ENCODE measurements around the gene IBTK. TPM values are rescaled to one million over a fixed set of nuclear protein-coding genes. Genes with fewer than 3 reads are reported as not detected.
A peak's percentile ranks its signal among the peaks of the same experiment; 100 is the strongest.
"Not testable (repeated sequence)": the region's sequence is repeated elsewhere in the genome, so short reads cannot be mapped to it uniquely, and the experiment has no call there.

Gene IBTK
- total RNA-seq, 1 donor: 22.0 TPM

DNA sequence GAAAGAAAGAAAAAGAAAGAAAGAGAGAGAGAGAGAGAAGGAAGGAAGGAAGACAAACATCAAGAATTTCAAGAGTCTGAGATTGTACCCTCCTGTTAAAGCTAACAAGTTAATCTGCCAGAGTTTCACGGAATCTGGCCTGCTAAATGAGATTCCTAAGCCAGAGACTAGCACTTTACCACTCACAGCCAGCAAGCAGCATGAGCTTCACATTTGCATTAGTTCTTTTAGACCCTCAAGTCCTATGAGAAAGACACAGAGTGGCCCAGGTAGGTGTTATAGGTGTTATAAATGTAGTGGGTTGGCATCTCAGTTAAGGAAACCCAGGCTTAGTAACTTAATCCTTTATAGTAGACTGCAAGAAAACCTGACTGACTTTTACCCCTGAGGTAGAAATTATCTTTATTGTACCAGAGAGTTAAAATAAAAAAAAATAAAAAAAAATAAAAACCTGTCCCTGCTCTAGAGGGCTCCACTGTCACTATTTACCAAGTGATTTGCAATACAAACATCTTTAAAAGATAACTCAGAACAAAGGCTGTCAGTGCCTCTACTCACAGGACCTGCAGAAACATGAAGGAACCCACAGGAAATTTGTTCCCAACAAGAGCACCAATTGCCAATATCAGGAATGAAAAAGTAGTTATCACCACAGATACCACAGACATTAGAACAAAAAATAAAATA, 9.7 kb upstream of the IBTK start:
- Histone ChIP-seq H3K27me3 (ENCODE audit: insufficient read depth, low read length) (no peaks in the 10 kb centered on the region), H3K4me1 (ENCODE audit: insufficient read depth, low read length) (peaks cover 17% of the 10 kb centered on the region), H3K4me3 (ENCODE audit: low read length) (no peak overlapping the region), H3K9me3 (ENCODE audit: low read depth, low read length) (no peaks in the 10 kb centered on the region)

DNA sequence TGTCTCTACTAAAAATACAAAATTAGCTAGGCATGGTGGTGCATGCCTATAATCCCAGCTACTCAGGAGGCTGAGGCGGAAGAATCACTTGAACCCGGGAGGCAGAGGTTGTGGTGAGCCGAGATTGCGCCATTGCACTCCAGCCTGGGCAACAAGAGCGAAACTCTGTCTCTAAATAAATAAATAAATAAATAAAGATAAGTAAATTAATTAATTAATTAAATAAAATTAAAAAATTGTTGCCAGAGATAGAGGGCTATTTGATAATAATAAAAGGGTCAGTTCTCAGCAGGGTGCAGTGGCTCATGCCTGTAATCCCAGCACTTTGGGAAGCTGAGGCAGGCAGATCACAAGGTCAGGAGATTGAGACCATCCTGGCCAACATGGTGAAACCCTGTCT, 7.2 kb upstream of the IBTK start:
- H3K4me1 ChIP-seq (ENCODE audit: insufficient read depth, low read length); H3K9me3 ChIP-seq (ENCODE audit: low read depth, low read length); H3K4me3 ChIP-seq (ENCODE audit: low read length); H3K27me3 ChIP-seq (ENCODE audit: insufficient read depth, low read length): not testable (repeated sequence)

DNA sequence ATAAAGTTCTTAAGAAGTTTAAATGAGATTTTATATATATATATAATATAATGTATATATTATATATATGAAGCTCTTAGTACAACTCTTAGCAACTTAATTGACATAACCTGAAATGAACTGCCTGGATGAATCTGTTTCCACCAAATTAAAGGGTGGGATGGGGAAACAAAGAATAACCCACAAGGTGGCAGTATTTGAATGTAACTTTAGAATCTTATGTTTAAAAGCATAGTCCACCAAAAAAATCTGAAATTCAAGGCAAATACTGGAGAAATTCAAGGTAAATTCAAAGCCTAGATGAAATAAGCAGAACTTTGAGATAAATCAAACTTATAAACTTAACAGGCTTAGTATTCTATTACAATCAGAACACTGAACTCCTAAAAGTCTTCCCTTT, 4.4 kb upstream of the IBTK start:
- Histone ChIP-seq H3K27me3 (ENCODE audit: insufficient read depth, low read length) (no peaks in the 10 kb centered on the region), H3K4me1 (ENCODE audit: insufficient read depth, low read length) (peaks cover 9% of the 10 kb centered on the region), H3K9me3 (ENCODE audit: low read depth, low read length) (no peaks in the 10 kb centered on the region), H3K4me3 (ENCODE audit: low read length) (no peak overlapping the region)

DNA sequence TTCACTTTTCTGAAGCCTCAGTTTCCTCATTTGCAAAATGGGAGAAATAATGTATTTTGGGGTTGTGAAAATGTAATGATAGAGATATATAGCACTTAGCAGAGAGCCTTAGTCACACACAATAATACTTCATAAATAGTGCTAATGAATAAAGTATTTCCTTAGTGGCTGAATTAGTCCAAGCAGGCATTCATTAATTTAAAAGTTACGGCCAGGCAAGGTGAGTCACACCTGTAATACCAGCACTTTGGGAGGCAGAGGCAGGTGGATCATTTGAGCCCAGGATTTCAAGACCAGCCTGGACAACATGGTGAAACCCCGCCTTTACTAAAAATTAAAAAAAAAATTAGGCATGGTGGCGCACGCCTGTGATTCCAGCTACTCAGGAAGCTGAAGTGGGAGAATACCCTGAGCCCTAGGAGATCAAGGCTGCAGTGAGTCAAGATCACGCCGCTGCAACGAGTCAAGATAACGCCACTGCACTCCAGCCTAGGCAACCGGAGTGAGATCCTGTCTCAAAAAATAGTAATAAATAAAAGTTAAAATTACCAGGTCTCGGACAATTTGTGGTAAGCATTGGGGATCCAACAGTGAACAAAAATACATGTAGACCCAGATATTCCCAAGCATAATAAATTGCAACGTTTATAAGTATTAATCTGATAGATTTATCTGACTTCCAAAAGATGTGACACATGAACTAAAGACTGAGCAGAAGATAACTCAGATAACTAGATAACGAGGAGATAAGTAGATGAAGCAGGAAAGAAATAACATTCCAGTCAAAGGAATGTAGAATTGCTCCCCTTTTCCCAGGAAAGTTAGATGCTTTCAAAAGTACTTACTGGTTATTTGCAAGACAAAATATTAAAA, 2.1 kb upstream of the IBTK start:
- no peaks in the 10 kb centered on the region for H3K27me3 ChIP-seq (ENCODE audit: insufficient read depth, low read length)
- H3K9me3 ChIP-seq (ENCODE audit: low read depth, low read length): no peaks in the 10 kb centered on the region
- peaks cover 24% of the 10 kb centered on the region for H3K4me1 ChIP-seq (ENCODE audit: insufficient read depth, low read length)
- H3K4me3 ChIP-seq (ENCODE audit: low read length): no peak overlapping the region

DNA sequence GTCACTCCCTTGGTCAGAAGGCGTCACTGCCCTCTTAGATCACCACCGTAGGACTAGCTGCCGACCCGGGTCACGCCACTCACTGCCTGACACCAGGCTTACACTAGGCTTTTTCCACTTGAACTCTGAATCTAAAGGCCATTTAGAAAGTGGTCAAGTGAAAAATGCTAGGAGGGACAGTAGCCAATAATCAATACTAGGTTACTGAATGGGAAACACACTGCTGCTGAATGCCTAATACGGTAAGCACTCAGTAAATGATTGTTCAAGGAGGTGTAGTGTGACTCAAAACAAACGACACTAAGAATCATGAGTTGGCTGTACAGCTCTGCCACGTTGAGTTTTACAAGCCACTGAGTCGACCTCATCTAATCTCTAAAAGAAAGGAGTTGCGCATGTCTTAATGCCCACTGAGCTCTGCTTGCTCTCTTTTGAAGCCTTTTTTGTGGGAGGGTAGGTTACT, 760 bp upstream of the IBTK start:
- Histone ChIP-seq H3K9me3 (ENCODE audit: low read depth, low read length) (no peaks in the 10 kb centered on the region), H3K27me3 (ENCODE audit: insufficient read depth, low read length) (no peaks in the 10 kb centered on the region), H3K4me1 (ENCODE audit: insufficient read depth, low read length) (peaks cover 24% of the 10 kb centered on the region), H3K4me3 (ENCODE audit: low read length) (peak overlapping the region; percentile 81)

DNA sequence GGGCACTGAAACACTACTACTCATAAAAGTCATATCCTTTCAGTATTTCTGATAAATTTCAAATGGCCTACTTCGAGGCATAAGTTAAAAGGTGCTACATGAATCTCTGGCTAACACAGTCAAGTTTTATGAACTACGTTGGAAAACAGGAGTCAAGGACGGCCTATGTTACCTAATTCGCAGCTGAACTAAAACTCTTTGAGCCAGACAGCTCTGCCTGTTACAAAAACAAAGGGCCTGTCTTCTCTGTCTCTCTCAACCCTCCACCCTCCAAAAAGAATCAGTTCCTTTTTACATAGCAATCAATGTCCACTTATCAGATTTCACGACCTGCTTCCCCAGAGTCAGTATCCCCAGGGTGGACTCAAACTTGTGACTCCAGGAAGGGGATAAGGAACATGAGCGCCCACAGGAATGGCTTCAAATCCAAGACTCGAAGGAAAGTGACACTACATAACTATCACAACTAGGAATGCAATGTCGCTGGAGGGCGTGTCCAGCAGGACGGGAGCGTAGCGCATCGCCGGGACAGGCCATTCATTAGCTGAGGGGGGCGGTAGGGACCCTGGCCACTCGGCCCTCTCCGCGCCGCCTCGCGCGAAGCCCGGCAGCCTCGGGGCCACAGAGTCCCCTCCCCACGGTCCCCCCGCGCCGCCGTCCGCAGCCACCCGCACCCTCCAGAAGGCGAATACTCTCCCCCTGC, 591 bp downstream of the IBTK start:
- no peaks in the 10 kb centered on the region for H3K9me3 ChIP-seq (ENCODE audit: low read depth, low read length)
- H3K4me1 ChIP-seq (ENCODE audit: insufficient read depth, low read length): peaks cover 24% of the 10 kb centered on the region
- H3K4me3 ChIP-seq (ENCODE audit: low read length): peak overlapping the region; percentile 81
- no peaks in the 10 kb centered on the region for H3K27me3 ChIP-seq (ENCODE audit: insufficient read depth, low read length)

DNA sequence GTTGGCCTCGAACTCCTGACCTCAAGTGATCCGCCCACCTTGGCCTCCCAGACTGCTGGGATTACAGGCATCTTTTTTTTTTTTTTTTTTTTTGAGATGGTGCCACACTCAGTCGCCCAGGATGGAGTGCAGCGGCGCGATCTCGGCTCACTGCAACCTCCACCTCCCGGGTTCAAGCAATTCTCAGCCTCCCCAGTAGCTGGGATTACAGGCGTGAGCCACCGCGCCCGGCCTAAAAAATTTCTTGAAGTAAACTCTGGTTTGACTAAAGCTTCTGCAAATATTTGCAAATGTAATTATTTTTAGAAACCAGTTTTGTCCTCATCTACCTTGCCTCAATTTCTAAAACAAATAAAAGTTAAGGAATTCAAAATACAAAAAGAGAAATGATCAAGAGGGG, 1.2 kb downstream of the IBTK start:
- Histone ChIP-seq H3K9me3 (ENCODE audit: low read depth, low read length) (no peaks in the 10 kb centered on the region), H3K4me1 (ENCODE audit: insufficient read depth, low read length) (peaks cover 24% of the 10 kb centered on the region), H3K4me3 (ENCODE audit: low read length) (no peak overlapping the region), H3K27me3 (ENCODE audit: insufficient read depth, low read length) (no peaks in the 10 kb centered on the region)

DNA sequence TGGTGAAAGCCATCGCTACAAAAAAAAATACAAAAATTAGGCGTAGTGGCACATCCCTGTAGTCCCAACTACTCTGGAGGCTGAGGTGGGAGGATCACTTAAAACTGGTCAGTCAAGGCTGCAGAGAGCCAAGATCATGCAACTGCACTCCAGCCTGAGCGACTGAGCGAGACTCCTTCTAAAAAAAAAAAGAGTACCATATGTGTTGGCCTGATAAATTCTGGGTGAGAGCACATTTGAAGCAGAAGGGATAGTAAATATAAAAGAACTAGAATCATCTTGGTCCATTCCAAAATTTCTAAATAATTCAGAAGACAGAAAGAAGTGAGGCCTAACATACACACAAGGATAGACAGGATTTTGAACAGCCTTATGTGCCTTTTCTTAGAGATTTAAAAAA, 2.2 kb downstream of the IBTK start:
- Histone ChIP-seq H3K27me3 (ENCODE audit: insufficient read depth, low read length) (no peaks in the 10 kb centered on the region), H3K4me1 (ENCODE audit: insufficient read depth, low read length) (peaks cover 24% of the 10 kb centered on the region), H3K9me3 (ENCODE audit: low read depth, low read length) (no peaks in the 10 kb centered on the region), H3K4me3 (ENCODE audit: low read length) (no peak overlapping the region)

DNA sequence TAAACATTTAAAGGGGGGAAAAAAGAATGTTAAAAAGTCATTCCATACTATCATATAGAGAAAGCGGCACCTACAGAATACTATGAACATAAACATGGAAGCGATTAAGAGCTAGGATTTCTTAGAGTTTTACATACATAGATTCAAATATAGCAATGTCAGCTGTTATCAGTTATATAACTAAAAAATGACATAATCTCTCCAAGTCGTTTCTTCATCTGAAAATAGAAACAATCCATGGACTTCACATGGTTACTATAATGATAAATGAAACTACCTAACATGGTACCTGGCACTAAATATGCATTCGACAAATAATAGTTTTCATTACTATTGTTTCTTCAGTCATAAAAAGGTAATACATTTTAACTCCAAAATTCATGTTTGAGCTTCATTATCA, 3.7 kb downstream of the IBTK start:
- Histone ChIP-seq H3K27me3 (ENCODE audit: insufficient read depth, low read length) (no peaks in the 10 kb centered on the region), H3K4me3 (ENCODE audit: low read length) (no peak overlapping the region), H3K9me3 (ENCODE audit: low read depth, low read length) (no peaks in the 10 kb centered on the region), H3K4me1 (ENCODE audit: insufficient read depth, low read length) (peaks cover 24% of the 10 kb centered on the region)

DNA sequence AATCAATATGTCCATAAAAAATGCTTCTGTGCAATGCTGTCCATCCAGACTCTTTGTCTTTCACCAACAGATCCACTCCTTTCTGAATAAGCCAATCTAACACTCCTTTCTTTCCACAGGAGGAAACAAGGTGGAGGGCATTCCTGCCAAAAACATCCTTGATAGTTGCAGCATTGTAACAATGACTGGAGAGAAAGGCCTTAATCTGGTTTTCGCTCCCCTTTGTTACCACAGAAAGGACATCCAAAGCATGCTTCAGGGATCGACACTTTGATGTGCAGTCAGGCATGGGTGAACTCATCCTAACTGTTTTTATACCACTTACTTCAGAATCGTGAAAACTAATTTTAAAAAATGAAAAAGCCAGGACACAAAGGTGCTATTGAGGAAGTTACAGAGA, 7.4 kb downstream of the IBTK start:
- H3K4me3 ChIP-seq (ENCODE audit: low read length): no peak overlapping the region
- no peaks in the 10 kb centered on the region for H3K27me3 ChIP-seq (ENCODE audit: insufficient read depth, low read length)
- H3K9me3 ChIP-seq (ENCODE audit: low read depth, low read length): no peaks in the 10 kb centered on the region
- H3K4me1 ChIP-seq (ENCODE audit: insufficient read depth, low read length): peaks cover 2% of the 10 kb centered on the region

DNA sequence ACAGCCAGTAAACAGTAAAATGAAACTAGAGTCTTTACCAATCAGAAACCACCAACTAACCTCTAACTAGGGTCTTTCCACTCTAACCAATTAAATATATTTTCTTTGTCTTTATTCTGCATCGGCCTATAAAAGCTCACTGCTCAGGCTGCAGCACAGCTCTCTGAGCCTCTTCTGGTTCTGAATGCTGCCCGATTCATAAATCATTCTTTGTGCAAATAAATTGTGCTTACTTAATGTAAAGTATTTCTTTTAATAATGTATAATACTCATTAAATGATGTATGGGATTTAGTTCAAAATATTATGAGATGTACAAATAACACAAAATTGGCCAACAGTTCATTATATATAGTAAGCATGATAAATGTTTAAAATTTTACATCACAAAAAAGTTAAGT, 7.9 kb downstream of the IBTK start:
- Histone ChIP-seq H3K4me1 (ENCODE audit: insufficient read depth, low read length) (no peaks in the 10 kb centered on the region), H3K27me3 (ENCODE audit: insufficient read depth, low read length) (no peaks in the 10 kb centered on the region), H3K9me3 (ENCODE audit: low read depth, low read length) (no peaks in the 10 kb centered on the region), H3K4me3 (ENCODE audit: low read length) (no peak overlapping the region)

DNA sequence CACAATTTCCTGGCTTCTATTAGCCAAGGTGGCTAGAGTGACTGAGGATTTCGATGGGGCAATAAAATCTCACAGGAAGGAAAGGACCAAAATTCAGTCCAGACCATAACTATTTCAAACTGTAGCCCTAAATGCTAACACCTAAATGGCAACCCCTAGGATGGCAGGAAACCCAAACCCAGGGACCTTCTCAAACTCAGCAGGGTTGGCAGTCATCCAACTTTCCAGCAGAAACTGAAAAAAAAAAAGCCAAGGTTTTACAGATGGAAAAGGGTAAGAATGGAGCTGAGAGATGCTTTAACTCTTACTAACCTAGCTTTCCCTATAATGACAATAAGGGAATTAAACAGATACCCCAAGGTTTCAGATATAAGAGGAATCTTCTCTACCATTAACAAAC, 10.5 kb downstream of the IBTK start:
- Histone ChIP-seq H3K9me3 (ENCODE audit: low read depth, low read length) (no peaks in the 10 kb centered on the region), H3K27me3 (ENCODE audit: insufficient read depth, low read length) (no peaks in the 10 kb centered on the region), H3K4me1 (ENCODE audit: insufficient read depth, low read length) (no peaks in the 10 kb centered on the region), H3K4me3 (ENCODE audit: low read length) (no peak overlapping the region)

DNA sequence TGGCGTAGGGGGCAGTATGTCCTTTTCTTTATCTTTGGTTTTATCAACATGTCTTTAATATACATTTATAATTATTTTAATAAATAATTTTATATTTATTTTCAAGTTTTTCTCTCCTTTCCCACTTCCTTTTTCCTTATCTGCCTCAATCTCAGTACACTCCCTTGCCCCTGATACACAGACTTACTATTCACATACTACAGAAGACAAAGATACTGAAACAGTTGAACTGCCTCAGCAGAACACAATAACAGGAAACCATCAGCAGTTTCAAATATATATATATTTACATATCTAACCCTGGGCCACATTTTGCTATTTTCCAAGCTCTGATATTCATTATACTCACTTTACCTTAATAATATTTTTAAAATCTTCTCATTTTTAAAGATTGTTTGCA, 19.8 kb downstream of the IBTK start:
- Histone ChIP-seq H3K4me1 (ENCODE audit: insufficient read depth, low read length) (no peaks in the 10 kb centered on the region), H3K27me3 (ENCODE audit: insufficient read depth, low read length) (no peaks in the 10 kb centered on the region), H3K4me3 (ENCODE audit: low read length) (no peak overlapping the region), H3K9me3 (ENCODE audit: low read depth, low read length) (no peaks in the 10 kb centered on the region)

DNA sequence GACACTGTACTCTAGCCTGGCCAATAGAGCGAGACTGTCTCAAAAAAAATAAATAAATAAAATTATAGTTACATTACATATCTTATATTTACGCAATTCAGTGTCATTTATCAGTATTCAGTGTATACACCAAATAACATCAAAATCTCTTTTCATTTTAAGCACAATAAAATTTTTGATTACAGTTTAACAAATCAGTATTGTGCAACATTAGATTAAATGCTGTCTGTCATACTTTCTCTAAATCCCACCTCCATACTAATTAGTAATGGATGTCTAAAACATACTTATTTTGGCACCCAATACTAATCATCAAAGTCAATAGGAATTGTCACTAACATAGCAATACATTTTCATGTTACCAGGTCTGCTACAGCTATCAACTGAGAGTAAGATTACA, 27.4 kb downstream of the IBTK start:
- Histone ChIP-seq H3K4me3 (ENCODE audit: low read length) (no peak overlapping the region), H3K9me3 (ENCODE audit: low read depth, low read length) (no peaks in the 10 kb centered on the region), H3K4me1 (ENCODE audit: insufficient read depth, low read length) (no peaks in the 10 kb centered on the region), H3K27me3 (ENCODE audit: insufficient read depth, low read length) (no peaks in the 10 kb centered on the region)

DNA sequence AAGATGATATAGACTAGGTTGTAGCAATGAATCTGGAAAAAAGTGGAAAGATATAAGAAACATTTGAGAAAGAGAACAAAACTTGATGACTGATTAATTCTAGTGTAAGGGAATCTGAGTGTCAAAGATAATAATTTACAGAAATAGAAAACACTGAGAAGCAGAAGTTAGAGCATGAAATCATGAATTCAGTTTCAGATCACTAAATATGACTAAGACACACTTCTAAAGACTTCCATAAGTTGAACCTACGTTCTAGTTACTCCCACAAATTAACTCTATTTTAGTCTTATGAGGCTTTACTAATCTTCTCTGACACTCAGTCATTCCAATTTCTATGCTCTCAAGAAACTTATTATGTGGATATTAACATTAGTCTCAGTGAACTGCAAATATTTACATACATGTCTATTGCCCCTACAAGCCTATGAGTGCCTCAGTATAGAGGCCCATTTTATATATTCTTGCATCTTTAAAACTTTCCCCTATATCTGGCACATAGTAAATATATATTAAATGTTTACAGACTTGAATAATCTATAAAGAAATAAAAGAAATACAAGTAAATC, 30.4 kb downstream of the IBTK start:
- no peaks in the 10 kb centered on the region for H3K9me3 ChIP-seq (ENCODE audit: low read depth, low read length)
- H3K27me3 ChIP-seq (ENCODE audit: insufficient read depth, low read length): no peaks in the 10 kb centered on the region
- H3K4me3 ChIP-seq (ENCODE audit: low read length): no peak overlapping the region
- H3K4me1 ChIP-seq (ENCODE audit: insufficient read depth, low read length): no peaks in the 10 kb centered on the region
